Liver (tissue), 9 donors: ENCODE data around the gene KCNK10. TPM values are rescaled to one million over a fixed set of nuclear protein-coding genes. Genes with fewer than 3 reads are reported as not detected.

Experiments
- DNase-seq: peaks from one replicate; pipeline ENCODE4 v3.0.0-alpha.2; 2017; ENCODE audit warnings: low spot score
- H3K27ac ChIP-seq, 2 donors: one replicate each; pipeline ENCODE4 v1.7.0; 2013; ENCODE audit warnings: inconsistent platforms in 2 of 2, low read length in 2 of 2, control low read depth in 1 of 2, low read depth in 1 of 2, mild to moderate bottlenecking in 1 of 2
- H3K27me3 ChIP-seq, 4 donors: one replicate each; pipeline versions ENCODE4 v1.6.1 to v1.7.0; 2013; ENCODE audit warnings: low read length in 3 of 4, inconsistent platforms in 1 of 4, mild to moderate bottlenecking in 1 of 4, moderate library complexity in 1 of 4; ENCODE audit not compliant: control insufficient read depth in 4 of 4, insufficient read depth in 4 of 4
- H3K36me3 ChIP-seq, 4 donors: one replicate each; pipeline versions ENCODE4 v1.6.1 to v1.7.0; 2013; ENCODE audit warnings: low read length in 3 of 4, mild to moderate bottlenecking in 3 of 4, low read depth in 1 of 4, moderate library complexity in 1 of 4; ENCODE audit not compliant: control insufficient read depth in 4 of 4, insufficient read depth in 3 of 4
- H3K4me1 ChIP-seq, 4 donors: one replicate each; pipeline versions ENCODE4 v1.6.1 to v1.7.0; 2013; ENCODE audit warnings: low read length in 3 of 4, mild to moderate bottlenecking in 3 of 4, moderate library complexity in 1 of 4; ENCODE audit not compliant: control insufficient read depth in 4 of 4, insufficient read depth in 4 of 4
- H3K4me3 ChIP-seq, 3 donors: one replicate each; pipeline versions ENCODE4 v1.6.1 to v1.7.0; 2013; ENCODE audit warnings: low read length in 3 of 3, control low read depth in 1 of 3, low read depth in 1 of 3, mild to moderate bottlenecking in 1 of 3
- H3K9ac ChIP-seq, 2 donors: one replicate each; pipeline ENCODE4 v1.7.0; 2013; ENCODE audit warnings: low read length in 2 of 2, mild to moderate bottlenecking in 2 of 2, moderate library complexity in 2 of 2, control low read depth in 1 of 2, low read depth in 1 of 2
- H3K9me3 ChIP-seq, 4 donors: one replicate each; pipeline versions ENCODE4 v1.6.1 to v1.7.0; 2013; ENCODE audit warnings: low read length in 3 of 4; ENCODE audit not compliant: control insufficient read depth in 4 of 4
- EGR1 ChIP-seq, 2 donors: IDR thresholded peaks; 2 replicates each; pipeline ENCODE4 v1.6.1; 2016 to 2018; ENCODE audit warnings: antibody characterized with exemption in 2 of 2, low read depth in 2 of 2
- FOXA1 ChIP-seq: IDR thresholded peaks from 2 replicates; pipeline ENCODE4 v1.6.1; 2016; ENCODE audit warnings: antibody characterized with exemption
- FOXA2 ChIP-seq: IDR thresholded peaks from 2 replicates; pipeline ENCODE4 v1.6.1; 2016; ENCODE audit warnings: antibody characterized with exemption
- GABPA ChIP-seq, 2 donors: IDR thresholded peaks in 1 of 2; conservative IDR thresholded peaks in 1 of 2; 2 replicates each; pipeline ENCODE4 v1.6.1; 2016; ENCODE audit warnings: antibody characterized with exemption in 2 of 2, mild to moderate bottlenecking in 1 of 2, moderate library complexity in 1 of 2
- HNF4A ChIP-seq, 2 donors: conservative IDR thresholded peaks; 2 replicates each; pipeline ENCODE4 v1.6.1; 2016; ENCODE audit warnings: antibody characterized with exemption in 2 of 2, mild to moderate bottlenecking in 2 of 2
- HNF4G ChIP-seq: IDR thresholded peaks from 2 replicates; pipeline ENCODE4 v1.6.1; 2016; ENCODE audit warnings: antibody characterized with exemption
- JUND ChIP-seq, 2 donors: IDR thresholded peaks; 2 replicates each; pipeline ENCODE4 v1.6.1; 2016; ENCODE audit warnings: antibody characterized with exemption in 2 of 2
- NR2F2 ChIP-seq: IDR thresholded peaks from 2 replicates; pipeline ENCODE4 v1.6.1; 2016; ENCODE audit warnings: antibody characterized with exemption
- RAD21 ChIP-seq, 2 donors: IDR thresholded peaks; 2 replicates each; pipeline ENCODE4 v1.6.1; 2016; ENCODE audit warnings: antibody characterized with exemption in 2 of 2, mild to moderate bottlenecking in 2 of 2
- RXRA ChIP-seq, 2 donors: IDR thresholded peaks; 2 replicates each; pipeline ENCODE4 v1.6.1; 2017 to 2018; ENCODE audit warnings: antibody characterized with exemption in 2 of 2, mild to moderate bottlenecking in 1 of 2
- SP1 ChIP-seq: IDR thresholded peaks from 2 replicates; pipeline ENCODE4 v1.6.1; 2018; ENCODE audit warnings: antibody characterized with exemption, mild to moderate bottlenecking
- TAF1 ChIP-seq: conservative IDR thresholded peaks from 2 replicates; pipeline ENCODE4 v1.6.1; 2016; ENCODE audit warnings: antibody characterized with exemption, mild to moderate bottlenecking
- YY1 ChIP-seq: IDR thresholded peaks from 2 replicates; pipeline ENCODE4 v1.6.1; 2016; ENCODE audit warnings: antibody characterized with exemption, mild to moderate bottlenecking
- WGBS: extraction: QIAGEN DNeasy Blood & Tissue Kit; methylation state at CpG from one replicate; pipeline ENCODE4 v1.1.7; 2013; 5-methylcytosine and 5-hydroxymethylcytosine counted together
- polyA plus RNA-seq, 2 donors: library from polyadenylated mRNA; stranded (reverse) in 1 of 2; unstranded in 1 of 2; fragments of 200-250 nt in 1 of 2; fragments of >200 nt in 1 of 2; fragmentation: Nextera tagmentation in 1 of 2; extraction: Ambion mirVana in 1 of 2; gene quantifications; one replicate each; pipeline versions ENCODE4 v1.2.1 to v1.2.3, GENCODE V29; 2013 to 2015
- total RNA-seq, 2 donors: library from RNA; depleted of rRNA; stranded (reverse); fragments of >200 nt; gene quantifications; one replicate each; pipeline ENCODE4 v1.2.3, GENCODE V29; 2014
- TF ChIP-seq, protein P1 (sequence below): fragments of 150-350 bp; IDR thresholded peaks from 2 replicates; pipeline ENCODE4 v1.5.1; 2017; ENCODE audit warnings: improper control_type of control experiment, low read depth, low read length; ENCODE audit not compliant: missing input control
- TF ChIP-seq, protein P2 (sequence below): IDR thresholded peaks from 2 replicates; pipeline ENCODE4 v1.6.1; 2016; ENCODE audit warnings: antibody characterized with exemption
- TF ChIP-seq, protein P3 (sequence below): IDR thresholded peaks from 2 replicates; pipeline ENCODE4 v1.6.1; 2016; ENCODE audit warnings: antibody characterized with exemption
- TF ChIP-seq, protein P4 (sequence below): IDR thresholded peaks from 2 replicates; pipeline ENCODE4 v1.6.1; 2016; ENCODE audit warnings: antibody characterized with exemption
- TF ChIP-seq, protein P5 (sequence below): IDR thresholded peaks from 2 replicates; pipeline ENCODE4 v1.6.1; 2016; ENCODE audit warnings: antibody characterized with exemption, mild to moderate bottlenecking
- donor health status: healthy.
- donor health status: healthy.
- donor health status: healthy.
- donor health status: healthy.
- donor health status: healthy.

KCNK10 gene
- total and polyA plus RNA-seq, 4 donors: 0.05 TPM; not detected in 3

DNA sequence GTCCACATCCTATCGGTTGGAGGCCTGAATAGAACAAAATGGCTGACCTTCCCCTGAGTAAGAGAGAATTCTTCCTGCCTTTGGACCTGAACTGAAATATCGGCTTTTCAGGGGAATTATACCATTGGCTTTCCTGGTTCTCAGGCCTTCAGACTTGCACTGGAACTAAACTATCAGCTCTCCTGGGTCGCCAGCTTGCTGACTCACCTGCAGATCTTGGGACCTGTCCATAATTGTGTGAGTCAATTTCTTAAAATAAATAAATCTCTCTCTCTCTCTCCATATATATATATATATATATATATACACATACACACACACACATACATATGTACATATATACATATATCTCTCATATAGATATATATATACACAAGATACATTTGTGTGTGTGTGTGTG is 41.6 kb downstream of the KCNK10 start:
- WGBS: 94% methylated on average over 3 of the region's 3 CpGs
- Histone ChIP-seq H3K4me3 (no peak overlapping the region), H3K27ac (no peak overlapping the region), H3K9ac (no peak overlapping the region), H3K9me3 (no peaks in the 10 kb centered on the region), H3K36me3 (no peaks in the 10 kb centered on the region), H3K4me1 (no peaks in the 10 kb centered on the region), H3K27me3 (no peaks in the 10 kb centered on the region)
- DNase-seq: no peak
- TF ChIP-seq YY1 (no peak), RAD21 (IDR thresholded peaks at IDR 0.05) (no peak), JUND (IDR thresholded peaks at IDR 0.05) (no peak), GABPA (IDR thresholded peaks at IDR 0.05 in 1 of 2, conservative IDR thresholded peaks at IDR 0.05 in 1 of 2) (no peak), FOXA2 (no peak), RXRA (IDR thresholded peaks at IDR 0.05) (no peak), TAF1 (no peak), FOXA1 (no peak), HNF4A (conservative IDR thresholded peaks at IDR 0.05) (no peak), HNF4G (no peak), SP1 (no peak), NR2F2 (no peak), EGR1 (IDR thresholded peaks at IDR 0.05; ENCODE audit: low read depth in 2 of 2) (no peak)
- TF ChIP-seq, protein P1, sequence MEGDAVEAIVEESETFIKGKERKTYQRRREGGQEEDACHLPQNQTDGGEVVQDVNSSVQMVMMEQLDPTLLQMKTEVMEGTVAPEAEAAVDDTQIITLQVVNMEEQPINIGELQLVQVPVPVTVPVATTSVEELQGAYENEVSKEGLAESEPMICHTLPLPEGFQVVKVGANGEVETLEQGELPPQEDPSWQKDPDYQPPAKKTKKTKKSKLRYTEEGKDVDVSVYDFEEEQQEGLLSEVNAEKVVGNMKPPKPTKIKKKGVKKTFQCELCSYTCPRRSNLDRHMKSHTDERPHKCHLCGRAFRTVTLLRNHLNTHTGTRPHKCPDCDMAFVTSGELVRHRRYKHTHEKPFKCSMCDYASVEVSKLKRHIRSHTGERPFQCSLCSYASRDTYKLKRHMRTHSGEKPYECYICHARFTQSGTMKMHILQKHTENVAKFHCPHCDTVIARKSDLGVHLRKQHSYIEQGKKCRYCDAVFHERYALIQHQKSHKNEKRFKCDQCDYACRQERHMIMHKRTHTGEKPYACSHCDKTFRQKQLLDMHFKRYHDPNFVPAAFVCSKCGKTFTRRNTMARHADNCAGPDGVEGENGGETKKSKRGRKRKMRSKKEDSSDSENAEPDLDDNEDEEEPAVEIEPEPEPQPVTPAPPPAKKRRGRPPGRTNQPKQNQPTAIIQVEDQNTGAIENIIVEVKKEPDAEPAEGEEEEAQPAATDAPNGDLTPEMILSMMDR: no peak
- TF ChIP-seq, protein P2, sequence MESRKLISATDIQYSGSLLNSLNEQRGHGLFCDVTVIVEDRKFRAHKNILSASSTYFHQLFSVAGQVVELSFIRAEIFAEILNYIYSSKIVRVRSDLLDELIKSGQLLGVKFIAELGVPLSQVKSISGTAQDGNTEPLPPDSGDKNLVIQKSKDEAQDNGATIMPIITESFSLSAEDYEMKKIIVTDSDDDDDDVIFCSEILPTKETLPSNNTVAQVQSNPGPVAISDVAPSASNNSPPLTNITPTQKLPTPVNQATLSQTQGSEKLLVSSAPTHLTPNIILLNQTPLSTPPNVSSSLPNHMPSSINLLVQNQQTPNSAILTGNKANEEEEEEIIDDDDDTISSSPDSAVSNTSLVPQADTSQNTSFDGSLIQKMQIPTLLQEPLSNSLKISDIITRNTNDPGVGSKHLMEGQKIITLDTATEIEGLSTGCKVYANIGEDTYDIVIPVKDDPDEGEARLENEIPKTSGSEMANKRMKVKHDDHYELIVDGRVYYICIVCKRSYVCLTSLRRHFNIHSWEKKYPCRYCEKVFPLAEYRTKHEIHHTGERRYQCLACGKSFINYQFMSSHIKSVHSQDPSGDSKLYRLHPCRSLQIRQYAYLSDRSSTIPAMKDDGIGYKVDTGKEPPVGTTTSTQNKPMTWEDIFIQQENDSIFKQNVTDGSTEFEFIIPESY: no peak
- TF ChIP-seq, protein P3, sequence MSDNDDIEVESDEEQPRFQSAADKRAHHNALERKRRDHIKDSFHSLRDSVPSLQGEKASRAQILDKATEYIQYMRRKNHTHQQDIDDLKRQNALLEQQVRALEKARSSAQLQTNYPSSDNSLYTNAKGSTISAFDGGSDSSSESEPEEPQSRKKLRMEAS: no peak
- TF ChIP-seq, protein P4, sequence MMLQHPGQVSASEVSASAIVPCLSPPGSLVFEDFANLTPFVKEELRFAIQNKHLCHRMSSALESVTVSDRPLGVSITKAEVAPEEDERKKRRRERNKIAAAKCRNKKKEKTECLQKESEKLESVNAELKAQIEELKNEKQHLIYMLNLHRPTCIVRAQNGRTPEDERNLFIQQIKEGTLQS: no peak
- TF ChIP-seq, protein P5, sequence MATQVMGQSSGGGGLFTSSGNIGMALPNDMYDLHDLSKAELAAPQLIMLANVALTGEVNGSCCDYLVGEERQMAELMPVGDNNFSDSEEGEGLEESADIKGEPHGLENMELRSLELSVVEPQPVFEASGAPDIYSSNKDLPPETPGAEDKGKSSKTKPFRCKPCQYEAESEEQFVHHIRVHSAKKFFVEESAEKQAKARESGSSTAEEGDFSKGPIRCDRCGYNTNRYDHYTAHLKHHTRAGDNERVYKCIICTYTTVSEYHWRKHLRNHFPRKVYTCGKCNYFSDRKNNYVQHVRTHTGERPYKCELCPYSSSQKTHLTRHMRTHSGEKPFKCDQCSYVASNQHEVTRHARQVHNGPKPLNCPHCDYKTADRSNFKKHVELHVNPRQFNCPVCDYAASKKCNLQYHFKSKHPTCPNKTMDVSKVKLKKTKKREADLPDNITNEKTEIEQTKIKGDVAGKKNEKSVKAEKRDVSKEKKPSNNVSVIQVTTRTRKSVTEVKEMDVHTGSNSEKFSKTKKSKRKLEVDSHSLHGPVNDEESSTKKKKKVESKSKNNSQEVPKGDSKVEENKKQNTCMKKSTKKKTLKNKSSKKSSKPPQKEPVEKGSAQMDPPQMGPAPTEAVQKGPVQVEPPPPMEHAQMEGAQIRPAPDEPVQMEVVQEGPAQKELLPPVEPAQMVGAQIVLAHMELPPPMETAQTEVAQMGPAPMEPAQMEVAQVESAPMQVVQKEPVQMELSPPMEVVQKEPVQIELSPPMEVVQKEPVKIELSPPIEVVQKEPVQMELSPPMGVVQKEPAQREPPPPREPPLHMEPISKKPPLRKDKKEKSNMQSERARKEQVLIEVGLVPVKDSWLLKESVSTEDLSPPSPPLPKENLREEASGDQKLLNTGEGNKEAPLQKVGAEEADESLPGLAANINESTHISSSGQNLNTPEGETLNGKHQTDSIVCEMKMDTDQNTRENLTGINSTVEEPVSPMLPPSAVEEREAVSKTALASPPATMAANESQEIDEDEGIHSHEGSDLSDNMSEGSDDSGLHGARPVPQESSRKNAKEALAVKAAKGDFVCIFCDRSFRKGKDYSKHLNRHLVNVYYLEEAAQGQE: no peak
